Mucosa of rectum (tissue), 2 donors: ENCODE data around the gene ZNF460.

Experiments used
- H3K27ac ChIP-seq, 2 donors: one replicate each; pipeline ENCODE4 v1.7.0; 2013; ENCODE audit warnings: inconsistent platforms in 2 of 2, low read depth in 2 of 2, low read length in 2 of 2
- H3K27me3 ChIP-seq, 2 donors: one replicate each; pipeline ENCODE4 v1.7.0; 2013; ENCODE audit warnings: low read length in 2 of 2; ENCODE audit not compliant: control insufficient read depth in 2 of 2, insufficient read depth in 2 of 2
- H3K36me3 ChIP-seq, 2 donors: one replicate each; pipeline ENCODE4 v1.7.0; 2013; ENCODE audit warnings: low read length in 2 of 2; ENCODE audit not compliant: control insufficient read depth in 2 of 2, insufficient read depth in 2 of 2
- H3K4me1 ChIP-seq, 2 donors: one replicate each; pipeline ENCODE4 v1.7.0; 2013; ENCODE audit warnings: low read length in 2 of 2, mild to moderate bottlenecking in 1 of 2; ENCODE audit not compliant: control insufficient read depth in 2 of 2, insufficient read depth in 2 of 2
- H3K4me3 ChIP-seq, 2 donors: one replicate each; pipeline ENCODE4 v1.7.0; 2013; ENCODE audit warnings: low read length in 2 of 2
- H3K9ac ChIP-seq, 2 donors: one replicate each; pipeline ENCODE4 v1.7.0; 2013; ENCODE audit warnings: low read length in 2 of 2, low read depth in 1 of 2, mild to moderate bottlenecking in 1 of 2
- H3K9me3 ChIP-seq, 2 donors: one replicate each; pipeline ENCODE4 v1.7.0; 2013; ENCODE audit warnings: low read length in 2 of 2; ENCODE audit not compliant: control insufficient read depth in 2 of 2
- donor health status: healthy.
- donor health status: Normal muscosa, but diverticular disease.

Gene ZNF460

GRCh38 chr19:57305056-57305455 lies 24.8 kb downstream of the ZNF460 start:
- Histone ChIP-seq H3K27ac (no peak overlapping the region), H3K4me1 (no peaks in the 10 kb centered on the region), H3K36me3 (peaks cover 4 to 5% of the 10 kb centered on the region in 2 donors), H3K9me3 (no peaks in the 10 kb centered on the region), H3K27me3 (no peaks in the 10 kb centered on the region), H3K4me3 (no peak overlapping the region), H3K9ac (no peak overlapping the region)

GRCh38 chr19:57308514-57308913 lies 28.2 kb downstream of the ZNF460 start:
- no peak overlapping the region for H3K9ac ChIP-seq

GRCh38 chr19:57310792-57311191 lies 30.5 kb downstream of the ZNF460 start:
- Histone ChIP-seq H3K9ac (no peak overlapping the region), H3K27ac (no peak overlapping the region), H3K27me3 (no peaks in the 10 kb centered on the region), H3K9me3 (no peaks in the 10 kb centered on the region), H3K36me3 (no peaks in the 10 kb centered on the region), H3K4me1 (no peaks in the 10 kb centered on the region), H3K4me3 (no peak overlapping the region)

More at GRCh38 chr19:57308514-57308913, 28.2 kb downstream of the ZNF460 start:
- no peak overlapping the region for H3K4me3 ChIP-seq
- H3K27ac ChIP-seq = no peak overlapping the region
- H3K9me3 ChIP-seq = no peaks in the 10 kb centered on the region
- H3K36me3 ChIP-seq = no peaks in the 10 kb centered on the region
- H3K4me1 ChIP-seq = no peaks in the 10 kb centered on the region
- no peaks in the 10 kb centered on the region for H3K27me3 ChIP-seq

GRCh38 chr19:57314146-57314545 lies 33.9 kb downstream of the ZNF460 start:
- Histone ChIP-seq H3K4me1 (no peaks in the 10 kb centered on the region), H3K9me3 (peaks cover 0 to 2% of the 10 kb centered on the region in 2 donors), H3K27ac (no peak overlapping the region), H3K9ac (no peak overlapping the region), H3K36me3 (no peaks in the 10 kb centered on the region), H3K27me3 (no peaks in the 10 kb centered on the region), H3K4me3 (no peak overlapping the region)

GRCh38 chr19:57317503-57317902 lies 37.2 kb downstream of the ZNF460 start:
- peaks cover 4 to 14% of the 10 kb centered on the region in 2 donors for H3K4me1 ChIP-seq
- no peak overlapping the region for H3K27ac ChIP-seq
- H3K9me3 ChIP-seq = peaks cover 0 to 2% of the 10 kb centered on the region in 2 donors
- H3K4me3 ChIP-seq = no peak overlapping the region
- H3K36me3 ChIP-seq = no peaks in the 10 kb centered on the region
- no peak overlapping the region for H3K9ac ChIP-seq
- H3K27me3 ChIP-seq = no peaks in the 10 kb centered on the region

GRCh38 chr19:57319869-57320179 lies 39.5 kb downstream of the ZNF460 start:
- Histone ChIP-seq H3K36me3 (peaks cover 13% of the 10 kb centered on the region in 2 donors), H3K27me3 (no peaks in the 10 kb centered on the region), H3K9me3 (peaks cover 4 to 5% of the 10 kb centered on the region in 2 donors), H3K27ac (peak overlapping the region; percentile 84), H3K4me1 (peaks cover 4 to 14% of the 10 kb centered on the region in 2 donors), H3K4me3 (peak overlapping the region; percentile 88 to 91), H3K9ac (peak overlapping the region; percentile 88 to 95)

- H3K27ac ChIP-seq = peak within 1 kb of the TSS; percentile 84
- H3K4me3 ChIP-seq = peak within 1 kb of the TSS; percentile 88 to 91
- H3K9me3 ChIP-seq = peaks cover 4 to 5% of the 10 kb centered on the region in 2 donors
- H3K4me1 ChIP-seq = peaks cover 4 to 14% of the 10 kb centered on the region in 2 donors
- H3K36me3 ChIP-seq = peaks cover 19% of the 10 kb centered on the region in 2 donors
- H3K9ac ChIP-seq = peak within 1 kb of the TSS; percentile 88 to 95
- no peaks in the 10 kb centered on the region for H3K27me3 ChIP-seq
Observed at GRCh38 chr19:57320180-57321084, 40.1 kb downstream of the ZNF460 start, which contains the start of gene ZNF543. ZNF543 (plus strand) TSS chr19:57320472; CDS start chr19:57320854, 382 bp downstream.

GRCh38 chr19:57321116-57321515 lies 40.8 kb downstream of the ZNF460 start:
- H3K36me3 ChIP-seq = peaks cover 23 to 24% of the 10 kb centered on the region in 2 donors
- no peak overlapping the region for H3K27ac ChIP-seq
- H3K4me3 ChIP-seq = peak overlapping the region; percentile 88 to 91
- peak overlapping the region; percentile 88 to 95 for H3K9ac ChIP-seq
- H3K9me3 ChIP-seq = peaks cover 4 to 5% of the 10 kb centered on the region in 2 donors
- H3K27me3 ChIP-seq = no peaks in the 10 kb centered on the region
- H3K4me1 ChIP-seq = peaks cover 4 to 14% of the 10 kb centered on the region in 2 donors

GRCh38 chr19:57321751-57322150 lies 41.5 kb downstream of the ZNF460 start:
- H3K9me3 ChIP-seq = peaks cover 7 to 8% of the 10 kb centered on the region in 2 donors
- H3K36me3 ChIP-seq = peaks cover 28 to 30% of the 10 kb centered on the region in 2 donors
- peaks cover 4 to 14% of the 10 kb centered on the region in 2 donors for H3K4me1 ChIP-seq
- peak overlapping the region; percentile 88 to 91 for H3K4me3 ChIP-seq
- no peak overlapping the region for H3K27ac ChIP-seq
- no peak overlapping the region for H3K9ac ChIP-seq
- H3K27me3 ChIP-seq = no peaks in the 10 kb centered on the region

GRCh38 chr19:57324992-57325391 lies 44.7 kb downstream of the ZNF460 start:
- Histone ChIP-seq H3K36me3 (peaks cover 53 to 54% of the 10 kb centered on the region in 2 donors), H3K27ac (no peak overlapping the region), H3K4me1 (peaks cover 4 to 14% of the 10 kb centered on the region in 2 donors), H3K27me3 (no peaks in the 10 kb centered on the region), H3K4me3 (no peak overlapping the region), H3K9me3 (peaks cover 19 to 24% of the 10 kb centered on the region in 2 donors), H3K9ac (no peak overlapping the region)
